H1 (cell line): ENCODE measurements around the gene ZNF709. TPM values are rescaled to one million over a fixed set of nuclear protein-coding genes. Genes with fewer than 3 reads are reported as not detected.
A peak's percentile ranks its signal among the peaks of the same experiment; 100 is the strongest.

Experiments
- CTCF ChIA-PET: fragments of 300-600 bp; sonication (Branson Sonifier 250); formaldehyde crosslinking; loops from one replicate; lab custom pipeline; 2021; ENCODE audit not compliant: partially characterized antibody; lab: Charles Lee
- POLR2A ChIA-PET: fragments of 300-600 bp; sonication (Branson Sonifier 250); formaldehyde crosslinking; loops from one replicate; lab custom pipeline; 2021; ENCODE audit warnings: inconsistent platforms; ENCODE audit not compliant: partially characterized antibody; lab: Charles Lee
- DNase-seq, 2 experiments: peaks; one replicate each; pipeline versions ENCODE4 v3.0.0 to v3.0.0-alpha.2; 2010 to 2022; ENCODE audit warnings: low spot score in 2 of 2, low read depth in 1 of 2, mixed read lengths in 1 of 2
- FAIRE-seq: peaks from 2 replicates; lab custom pipeline; 2011; peaks lifted over from hg19 to GRCh38; lab: Jason Lieb, UNC
- H2AFZ ChIP-seq: 2 replicates; pipeline ENCODE4 v1.8.1; 2012; ENCODE audit warnings: low read length, inconsistent platforms
- H2AK5ac ChIP-seq: 2 replicates; pipeline ENCODE4 v1.6.1; 2013; ENCODE audit warnings: low read depth, low read length
- H2BK120ac ChIP-seq: replicated peaks from 2 replicates; pipeline ENCODE3; 2013; ENCODE audit warnings: low read depth, low read length, inconsistent platforms
- H2BK12ac ChIP-seq: 2 replicates; pipeline ENCODE4 v1.6.1; 2013; ENCODE audit warnings: low read depth, low read length
- H2BK15ac ChIP-seq: 2 replicates; pipeline ENCODE4 v1.6.1; 2013; ENCODE audit warnings: low read length
- H2BK20ac ChIP-seq: 2 replicates; pipeline ENCODE4 v1.6.1; 2013; ENCODE audit warnings: low read length
- H2BK5ac ChIP-seq: 2 replicates; pipeline ENCODE4 v1.6.1; 2013; ENCODE audit warnings: low read depth, low read length
- H3K14ac ChIP-seq: 2 replicates; pipeline ENCODE4 v1.6.1; 2013; ENCODE audit warnings: inconsistent platforms; ENCODE audit not compliant: insufficient read length
- H3K18ac ChIP-seq: 2 replicates; pipeline ENCODE4 v1.6.1; 2013; ENCODE audit warnings: low read length; ENCODE audit errors: extremely low read depth
- H3K23ac ChIP-seq: 2 replicates; pipeline ENCODE4 v1.6.1; 2013; ENCODE audit warnings: inconsistent platforms; ENCODE audit not compliant: insufficient read length
- H3K23me2 ChIP-seq: 2 replicates; pipeline ENCODE4 v1.6.1; 2013; ENCODE audit warnings: low read depth, low read length
- H3K27ac ChIP-seq: 2 replicates; pipeline ENCODE4 v1.6.1; 2011; ENCODE audit warnings: low read depth, low read length, inconsistent platforms
- H3K27me3 ChIP-seq, 4 experiments: replicated peaks in 1 of 4; 1 replicate in 1 of 4; 2 replicates in 3 of 4; pipeline versions ENCODE4 v1.6.1 to v1.8.1; 2011 to 2013; ENCODE audit warnings: low read length in 3 of 4, mild to moderate bottlenecking in 3 of 4, inconsistent platforms in 2 of 4, mixed read lengths in 2 of 4, moderate library complexity in 1 of 4; ENCODE audit not compliant: control insufficient read depth in 3 of 4, insufficient read depth in 3 of 4; ENCODE audit errors: extremely low read depth in 1 of 4
- H3K36me3 ChIP-seq, 4 experiments: 2 replicates each; pipeline versions ENCODE4 v1.6.1 to v1.8.1; 2011 to 2013; ENCODE audit warnings: mild to moderate bottlenecking in 4 of 4, low read length in 3 of 4, moderate library complexity in 2 of 4, control low read depth in 1 of 4, inconsistent platforms in 1 of 4; ENCODE audit not compliant: insufficient read depth in 4 of 4, control insufficient read depth in 2 of 4
- H3K4ac ChIP-seq: replicated peaks from 2 replicates; pipeline ENCODE3; 2013; ENCODE audit warnings: low read length, low read depth, mixed read lengths, inconsistent platforms; ENCODE audit not compliant: insufficient read length
- H3K4me1 ChIP-seq, 4 experiments: replicated peaks in 1 of 4; 1 replicate in 1 of 4; 2 replicates in 3 of 4; pipeline versions ENCODE4 v1.6.1 to v1.8.1; 2011 to 2013; ENCODE audit warnings: low read length in 3 of 4, inconsistent platforms in 2 of 4, mixed read lengths in 1 of 4; ENCODE audit not compliant: insufficient read depth in 4 of 4, control insufficient read depth in 3 of 4
- H3K4me2 ChIP-seq, 2 experiments: 2 replicates each; pipeline versions ENCODE4 v1.6.1 to v1.8.1; 2011 to 2013; ENCODE audit warnings: low read depth in 2 of 2, low read length in 2 of 2, control low read depth in 1 of 2, inconsistent platforms in 1 of 2, mild to moderate bottlenecking in 1 of 2; ENCODE audit not compliant: insufficient read depth in 1 of 2
- H3K4me3 ChIP-seq, 4 experiments: fragments of 200-600, 300-600 bp in 1 of 4; sonication (generic), shearing (Covaris generic), sonication (Bioruptor Twin) in 1 of 4; 2 replicates each; pipeline versions ENCODE4 v1.5.1 to v1.8.1; 2011 to 2016; ENCODE audit warnings: low read length in 4 of 4, low read depth in 3 of 4, control low read depth in 2 of 4, inconsistent platforms in 2 of 4, mild to moderate bottlenecking in 2 of 4, mixed read lengths in 1 of 4, moderate library complexity in 1 of 4; ENCODE audit not compliant: insufficient read depth in 2 of 4; ENCODE audit errors: extremely low read depth in 1 of 4
- H3K56ac ChIP-seq: replicated peaks from 2 replicates; pipeline ENCODE3; 2013; ENCODE audit warnings: low read depth, mild to moderate bottlenecking, mixed read lengths, low read length, inconsistent platforms; ENCODE audit not compliant: insufficient read length
- H3K79me1 ChIP-seq: 2 replicates; pipeline ENCODE4 v1.6.1; 2013; ENCODE audit warnings: low read depth, low read length, control low read depth
- H3K79me2 ChIP-seq, 2 experiments: 2 replicates each; pipeline versions ENCODE4 v1.6.1 to v1.8.1; 2012 to 2013; ENCODE audit warnings: low read length in 2 of 2, mild to moderate bottlenecking in 2 of 2, inconsistent platforms in 1 of 2; ENCODE audit not compliant: insufficient read depth in 2 of 2, control insufficient read depth in 1 of 2
- H3K9ac ChIP-seq, 4 experiments: replicated peaks in 1 of 4; 1 replicate in 1 of 4; 2 replicates in 3 of 4; pipeline versions ENCODE4 v1.6.1 to v1.8.1; 2011 to 2013; ENCODE audit warnings: low read depth in 3 of 4, low read length in 3 of 4, control low read depth in 2 of 4, mild to moderate bottlenecking in 2 of 4, moderate library complexity in 2 of 4, inconsistent platforms in 1 of 4; ENCODE audit errors: extremely low read depth in 1 of 4
- H3K9me3 ChIP-seq, 2 experiments: 2 replicates each; pipeline versions ENCODE4 v1.6.1 to v1.8.1; 2012 to 2013; ENCODE audit warnings: mild to moderate bottlenecking in 2 of 2, moderate library complexity in 2 of 2, control low read depth in 1 of 2, inconsistent platforms in 1 of 2, low read depth in 1 of 2, low read length in 1 of 2, mixed read lengths in 1 of 2; ENCODE audit not compliant: insufficient read depth in 2 of 2
- H4K20me1 ChIP-seq, 2 experiments: replicated peaks in 1 of 2; 2 replicates each; pipeline versions ENCODE3 to v1.8.1; 2011 to 2013; ENCODE audit warnings: inconsistent platforms in 2 of 2, low read length in 2 of 2, mild to moderate bottlenecking in 1 of 2; ENCODE audit not compliant: insufficient read depth in 2 of 2, control insufficient read depth in 1 of 2
- H4K5ac ChIP-seq: 2 replicates; pipeline ENCODE4 v1.6.1; 2013; ENCODE audit warnings: low read length, low read depth, mixed read lengths, inconsistent platforms; ENCODE audit not compliant: insufficient read length
- H4K8ac ChIP-seq: 2 replicates; pipeline ENCODE4 v1.8.0; 2013; ENCODE audit warnings: mild to moderate bottlenecking, moderate library complexity, low read length, inconsistent platforms; ENCODE audit not compliant: insufficient read depth; ENCODE audit errors: extremely low read depth
- H4K91ac ChIP-seq: replicated peaks from 2 replicates; pipeline ENCODE3; 2013; ENCODE audit warnings: low read length, mixed read lengths, inconsistent platforms; ENCODE audit not compliant: insufficient read length
- BACH1 ChIP-seq: IDR thresholded peaks from 2 replicates; pipeline ENCODE4 v1.6.1; 2012; ENCODE audit warnings: low read length, improper control_type of control experiment
- GABPA ChIP-seq: IDR thresholded peaks from 2 replicates; pipeline ENCODE4 v1.6.1; 2011; ENCODE audit warnings: mild to moderate bottlenecking, low read length, moderate library complexity, borderline replicate concordance; ENCODE audit not compliant: insufficient read depth
- JUND ChIP-seq: IDR thresholded peaks from 2 replicates; pipeline ENCODE4 v1.6.1; 2011; ENCODE audit warnings: mild to moderate bottlenecking, improper control_type of control experiment, low read length
- RXRA ChIP-seq: IDR thresholded peaks from 2 replicates; pipeline ENCODE4 v1.6.1; 2011; ENCODE audit warnings: low read depth, mild to moderate bottlenecking, low read length, moderate library complexity; ENCODE audit not compliant: insufficient read depth
- SIN3A ChIP-seq, 2 experiments: IDR thresholded peaks in 1 of 2; conservative IDR thresholded peaks in 1 of 2; 2 replicates each; pipeline ENCODE4 v1.6.1; 2011 to 2012; ENCODE audit warnings: low read length in 2 of 2, improper control_type of control experiment in 1 of 2, low read depth in 1 of 2, mild to moderate bottlenecking in 1 of 2
- TCF12 ChIP-seq: IDR thresholded peaks from 2 replicates; pipeline ENCODE4 v1.6.1; 2011; ENCODE audit warnings: low read depth, mild to moderate bottlenecking, low read length
- WGBS, 2 experiments: shearing (Covaris generic) in 1 of 2; methylation state at CpG; one replicate each; pipeline versions ENCODE4 v1.1.6 to v1.1.7; 2013 to 2015; ENCODE audit warnings: low lambda C conversion rate in 2 of 2, mixed read lengths in 2 of 2, inconsistent platforms in 1 of 2, low coverage in 1 of 2, missing lambda C conversion rate in 1 of 2; ENCODE audit not compliant: insufficient replicate concordance in 2 of 2, insufficient coverage in 1 of 2, insufficient read length in 1 of 2; ENCODE audit errors: extremely low coverage in 1 of 2, missing lambda C conversion rate in 1 of 2; 5-methylcytosine and 5-hydroxymethylcytosine counted together
- polyA plus RNA-seq, 7 experiments: library from polyadenylated mRNA; depleted of rRNA in 3 of 7; stranded (reverse) in 5 of 7; unstranded in 2 of 7; fragments of >200 nt in 5 of 7; fragments of 200-250 nt in 2 of 7; gene quantifications; 1 replicate in 5 of 7; 2 replicates in 1 of 7; 4 replicates in 1 of 7; pipeline versions ENCODE4 v1.2.1 to v1.2.3, GENCODE V29; 2011 to 2013; ENCODE audit warnings: missing spikeins in 2 of 7, mixed read lengths in 2 of 7
- total RNA-seq: library from RNA; stranded (reverse); fragmentation: NEBNext Ultra II Directional; extraction: Animal tissue kit (Norgen Biotek cat#: 25700); gene quantifications from 2 replicates; pipeline ENCODE4 v1.2.1, GENCODE V29; 2021

Gene ZNF709
- total and polyA plus RNA-seq, 2 of the 8 experiments (the other 6 are each of a cell fraction or from before 2014, with no cell fraction given) = 1.3 to 2.2 TPM

DNA sequence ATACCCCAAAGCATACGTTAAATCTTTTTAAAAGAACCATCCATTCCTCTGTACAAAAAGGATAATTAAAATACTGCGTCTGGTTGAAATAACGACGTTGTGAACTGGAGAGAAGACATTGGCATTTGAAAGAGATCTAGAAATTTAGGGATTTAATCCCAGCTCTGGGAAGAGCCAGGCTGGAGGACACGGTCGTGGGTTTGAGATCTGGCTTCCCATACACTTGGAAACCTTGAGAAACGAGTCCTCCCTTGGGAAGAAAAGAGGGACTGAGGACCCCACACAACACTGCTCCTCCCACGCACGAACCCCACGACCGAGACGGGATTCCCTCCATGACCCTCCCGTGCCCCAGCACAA is 625 bp downstream of the ZNF709 start:
- POLR2A ChIA-PET = interaction anchor here (0.6 to 4.9 kb wide), 7 partner anchors 12 to 672 kb away, joined by 3 to 43 read pairs (median 3); no protein-coding TSS in a partner anchor
- Histone ChIP-seq H2BK20ac (no peak overlapping the region), H2AFZ (peak overlapping the region; percentile 78), H4K91ac (no peak overlapping the region), H3K56ac (peak overlapping the region; percentile 39), H3K9ac (peak overlapping the region; percentile 39 to 96 (median 62)), H3K4ac (no peak overlapping the region), H2BK15ac (no peak overlapping the region), H2BK5ac (no peak overlapping the region), H3K9me3 (no peaks in the 10 kb centered on the region), H3K18ac (peak overlapping the region; percentile 83), H4K20me1 (no peaks in the 10 kb centered on the region), H4K8ac (peak overlapping the region; percentile 95), H3K79me2 (no peaks in the 10 kb centered on the region), H3K27me3 (peaks cover 0 to 3% (median under 1%) of the 10 kb centered on the region in 4 experiments; a peak in 2 of 7 replicates), H3K4me2 (peak overlapping the region; percentile 86 to 94), H3K14ac (no peak overlapping the region), H2BK12ac (no peak overlapping the region; the same call in 1 of the 2 replicates), H4K5ac (no peak overlapping the region), H2AK5ac (no peak overlapping the region)
- DNase-seq = no peak
- WGBS, 2 experiments = 8% methylated on average over 13 of the region's 13 CpGs; no CpG with 5 or more reads in 1 of the 2 experiments
- FAIRE-seq = no peak
- 0 out of 2 replicates have a peak, but pooled peaks have one; percentile 25 for TF ChIP-seq BACH1
- TF ChIP-seq TCF12 = no peak
- TF ChIP-seq JUND = no peak
- TF ChIP-seq RXRA = no peak
- no peak for TF ChIP-seq GABPA
- 0 out of 4 replicates have a peak, but pooled peaks of 1 of the 2 experiments have one; percentile 6 for TF ChIP-seq SIN3A (conservative IDR thresholded peaks at IDR 0.05 in 1 of 2, IDR thresholded peaks at IDR 0.05 in 1 of 2; ENCODE audit: low read depth in 1 of 2, low read length in 2 of 2)
- TF ChIP-seq, all 59 proteins: peak for 2
- Histone ChIP-seq H3K23ac (no peak overlapping the region), H3K23me2 (peaks cover 7% of the 10 kb centered on the region), H2BK120ac (no peak overlapping the region), H3K36me3 (no peaks in the 10 kb centered on the region), H3K4me1 (0 out of 7 replicates have a peak, but pooled peaks cover 0 to 1% (median 0%) of the 10 kb centered on the region in 4 experiments), H3K27ac (no peak overlapping the region), H3K4me3 (peak overlapping the region; percentile 75 to 86 (median 82)), H3K79me1 (no peaks in the 10 kb centered on the region)
- CTCF ChIA-PET = interaction anchor here (0.6 to 1.6 kb wide), 3 partner anchors 11 to 31 kb away, joined by 3 to 5 read pairs (median 3); no protein-coding TSS in a partner anchor
